Osteoblast (primary cell): ENCODE measurements around the gene CPXM2. TPM values are rescaled to one million over a fixed set of nuclear protein-coding genes. Genes with fewer than 3 reads are reported as not detected.

Experiments
- DNase-seq: peaks from one replicate; pipeline ENCODE4 v3.0.0; 2011; ENCODE audit warnings: low spot score, mixed read lengths; ENCODE audit not compliant: insufficient read length; ENCODE audit errors: missing footprints
- H2AFZ ChIP-seq: 2 replicates; pipeline ENCODE4 v1.6.0; 2011; ENCODE audit warnings: mild to moderate bottlenecking, low read length
- H3K27ac ChIP-seq: 2 replicates; pipeline ENCODE4 v1.5.1; 2011; ENCODE audit warnings: mild to moderate bottlenecking, low read depth, low read length, moderate library complexity
- H3K27me3 ChIP-seq: 2 replicates; pipeline ENCODE4 v1.6.0; 2012; ENCODE audit warnings: mild to moderate bottlenecking, control low read depth, inconsistent platforms, low read length, moderate library complexity; ENCODE audit not compliant: insufficient read depth
- H3K36me3 ChIP-seq: 2 replicates; pipeline ENCODE4 v1.5.1; 2011; ENCODE audit warnings: mild to moderate bottlenecking, low read length, control low read depth, moderate library complexity; ENCODE audit not compliant: insufficient read depth
- H3K4me1 ChIP-seq: 2 replicates; pipeline ENCODE4 v1.5.1; 2011; ENCODE audit warnings: mild to moderate bottlenecking, low read length, control low read depth, moderate library complexity; ENCODE audit not compliant: insufficient read depth
- H3K4me2 ChIP-seq: 2 replicates; pipeline ENCODE4 v1.6.0; 2011; ENCODE audit warnings: mild to moderate bottlenecking, low read length; ENCODE audit not compliant: insufficient read depth
- H3K4me3 ChIP-seq: fragments of 200-600 bp; sonication (generic); 3 replicates; pipeline ENCODE4 v1.5.1; 2012; ENCODE audit warnings: mild to moderate bottlenecking, low read length, inconsistent platforms; ENCODE audit not compliant: insufficient read depth
- H3K79me2 ChIP-seq: 2 replicates; pipeline ENCODE4 v1.6.0; 2012; ENCODE audit warnings: mild to moderate bottlenecking, low read length, control low read depth, inconsistent platforms; ENCODE audit not compliant: insufficient read depth
- H3K9me3 ChIP-seq: 2 replicates; pipeline ENCODE4 v1.5.1; 2011; ENCODE audit warnings: low read depth, low read length, control low read depth
- H4K20me1 ChIP-seq: 2 replicates; pipeline ENCODE4 v1.6.0; 2012; ENCODE audit warnings: mild to moderate bottlenecking, low read length, control low read depth; ENCODE audit not compliant: insufficient read depth
- total RNA-seq: library from RNA; depleted of rRNA; stranded (reverse); fragments of >200 nt; gene quantifications from 2 replicates; pipeline ENCODE4 v1.2.3, GENCODE V29; 2012
- TF ChIP-seq, protein P1 (sequence below): IDR thresholded peaks from 2 replicates; pipeline ENCODE4 v1.5.1; 2011; ENCODE audit warnings: mild to moderate bottlenecking, low read depth, low read length, moderate library complexity; ENCODE audit errors: extremely low read depth

CPXM2 gene
- total RNA-seq, 1 donor: 0.36 TPM

DNA sequence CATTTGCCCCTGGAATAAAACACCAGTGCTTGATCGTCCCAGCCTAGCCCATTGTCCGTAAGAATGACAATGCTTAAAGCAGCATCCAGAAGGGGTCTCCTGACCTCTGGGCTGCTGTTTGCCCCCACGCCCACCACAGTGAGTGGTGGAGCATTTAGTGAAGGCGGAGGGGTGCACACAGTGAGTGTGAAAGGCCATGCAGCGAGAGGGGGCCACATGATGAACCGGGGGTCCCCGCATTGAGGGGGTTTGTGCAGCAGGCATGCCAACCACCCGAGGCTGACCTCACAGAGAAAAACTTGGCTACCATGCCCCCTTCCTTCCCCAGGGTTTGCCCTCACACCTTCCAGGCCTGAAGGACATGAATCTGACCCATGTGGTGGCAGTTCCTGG is 28.4 kb downstream of the CPXM2 start:
- H3K79me2 ChIP-seq: no peaks in the 10 kb centered on the region
- H3K36me3 ChIP-seq: no peaks in the 10 kb centered on the region
- H3K4me2 ChIP-seq: no peak overlapping the region
- no peak for DNase-seq
- H3K27ac ChIP-seq: no peak overlapping the region
- no peaks in the 10 kb centered on the region for H3K9me3 ChIP-seq
- TF ChIP-seq, protein P1, sequence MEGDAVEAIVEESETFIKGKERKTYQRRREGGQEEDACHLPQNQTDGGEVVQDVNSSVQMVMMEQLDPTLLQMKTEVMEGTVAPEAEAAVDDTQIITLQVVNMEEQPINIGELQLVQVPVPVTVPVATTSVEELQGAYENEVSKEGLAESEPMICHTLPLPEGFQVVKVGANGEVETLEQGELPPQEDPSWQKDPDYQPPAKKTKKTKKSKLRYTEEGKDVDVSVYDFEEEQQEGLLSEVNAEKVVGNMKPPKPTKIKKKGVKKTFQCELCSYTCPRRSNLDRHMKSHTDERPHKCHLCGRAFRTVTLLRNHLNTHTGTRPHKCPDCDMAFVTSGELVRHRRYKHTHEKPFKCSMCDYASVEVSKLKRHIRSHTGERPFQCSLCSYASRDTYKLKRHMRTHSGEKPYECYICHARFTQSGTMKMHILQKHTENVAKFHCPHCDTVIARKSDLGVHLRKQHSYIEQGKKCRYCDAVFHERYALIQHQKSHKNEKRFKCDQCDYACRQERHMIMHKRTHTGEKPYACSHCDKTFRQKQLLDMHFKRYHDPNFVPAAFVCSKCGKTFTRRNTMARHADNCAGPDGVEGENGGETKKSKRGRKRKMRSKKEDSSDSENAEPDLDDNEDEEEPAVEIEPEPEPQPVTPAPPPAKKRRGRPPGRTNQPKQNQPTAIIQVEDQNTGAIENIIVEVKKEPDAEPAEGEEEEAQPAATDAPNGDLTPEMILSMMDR: no peak
- no peaks in the 10 kb centered on the region for H3K27me3 ChIP-seq
- no peak overlapping the region for H3K4me3 ChIP-seq
- H4K20me1 ChIP-seq: no peaks in the 10 kb centered on the region
- no peak overlapping the region for H2AFZ ChIP-seq
- peaks cover 3% of the 10 kb centered on the region for H3K4me1 ChIP-seq

DNA sequence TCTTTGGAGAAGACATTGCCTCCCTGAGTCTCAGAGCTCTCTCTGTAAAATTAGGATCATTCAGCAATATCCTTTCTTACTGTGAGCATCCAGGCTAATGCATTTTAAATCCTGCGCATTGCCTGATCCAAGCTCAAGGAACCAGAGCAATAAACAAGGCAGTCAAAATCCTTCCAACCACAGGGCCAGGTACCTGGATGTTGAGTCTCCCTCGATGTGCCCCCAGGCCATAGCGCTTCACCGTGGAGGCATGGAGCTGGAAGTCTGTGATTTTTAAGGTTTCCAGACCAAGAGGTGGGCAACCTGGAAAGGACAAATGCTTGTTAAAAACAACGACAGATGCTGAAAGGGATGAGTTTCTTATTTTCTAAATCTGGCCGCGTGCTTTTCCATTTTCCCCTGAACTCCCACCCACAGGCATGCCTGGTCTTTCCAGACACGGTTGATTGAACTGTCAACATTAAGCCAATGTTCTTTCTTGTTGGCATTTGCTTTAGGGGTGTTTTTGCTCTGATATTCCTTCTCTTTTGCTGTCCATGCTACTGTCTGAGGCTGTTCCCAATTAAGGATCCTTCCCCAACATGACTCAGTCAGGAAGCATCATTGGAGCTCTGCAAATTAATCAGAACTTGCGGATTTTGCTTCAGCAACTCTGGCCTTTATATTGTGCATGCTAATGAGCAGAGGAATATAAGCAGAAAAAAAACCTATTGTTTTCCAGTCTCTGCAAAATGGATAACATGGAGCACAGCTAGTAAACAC is 29.0 kb downstream of the CPXM2 start:
- H4K20me1 ChIP-seq: no peaks in the 10 kb centered on the region
- DNase-seq: no peak
- no peaks in the 10 kb centered on the region for H3K9me3 ChIP-seq
- H3K4me2 ChIP-seq: no peak overlapping the region
- TF ChIP-seq, protein P1: no peak
- no peak overlapping the region for H3K4me3 ChIP-seq
- H3K36me3 ChIP-seq: no peaks in the 10 kb centered on the region
- H3K27ac ChIP-seq: no peak overlapping the region
- peaks cover 3% of the 10 kb centered on the region for H3K4me1 ChIP-seq
- no peaks in the 10 kb centered on the region for H3K79me2 ChIP-seq
- H2AFZ ChIP-seq: no peak overlapping the region
- H3K27me3 ChIP-seq: no peaks in the 10 kb centered on the region

DNA sequence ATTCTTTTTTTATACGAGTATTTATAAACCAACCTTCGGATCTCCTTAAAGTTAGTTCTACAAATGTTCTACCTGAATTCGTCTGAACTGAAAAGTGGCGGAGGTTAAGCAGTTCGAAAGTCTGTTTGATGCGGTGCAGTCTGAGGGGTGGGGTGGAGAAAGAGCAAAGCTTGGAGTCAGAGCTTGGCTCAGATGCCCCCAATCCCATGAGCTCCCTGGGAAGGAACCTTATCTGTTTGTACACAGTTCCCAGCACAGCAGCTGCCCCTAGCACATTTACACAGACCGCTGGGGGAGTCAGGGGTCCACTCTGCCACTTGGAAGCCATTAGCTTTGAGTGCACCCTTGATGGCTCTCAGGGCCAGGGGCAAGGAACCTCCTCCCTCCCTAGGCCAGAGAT is 30.8 kb downstream of the CPXM2 start:
- no peaks in the 10 kb centered on the region for H3K79me2 ChIP-seq
- no peak for DNase-seq
- H3K4me2 ChIP-seq: no peak overlapping the region
- TF ChIP-seq, protein P1: no peak
- no peak overlapping the region for H2AFZ ChIP-seq
- H3K27ac ChIP-seq: no peak overlapping the region
- no peaks in the 10 kb centered on the region for H3K27me3 ChIP-seq
- no peaks in the 10 kb centered on the region for H3K9me3 ChIP-seq
- peaks cover 3% of the 10 kb centered on the region for H3K4me1 ChIP-seq
- no peak overlapping the region for H3K4me3 ChIP-seq
- H4K20me1 ChIP-seq: no peaks in the 10 kb centered on the region
- no peaks in the 10 kb centered on the region for H3K36me3 ChIP-seq

DNA sequence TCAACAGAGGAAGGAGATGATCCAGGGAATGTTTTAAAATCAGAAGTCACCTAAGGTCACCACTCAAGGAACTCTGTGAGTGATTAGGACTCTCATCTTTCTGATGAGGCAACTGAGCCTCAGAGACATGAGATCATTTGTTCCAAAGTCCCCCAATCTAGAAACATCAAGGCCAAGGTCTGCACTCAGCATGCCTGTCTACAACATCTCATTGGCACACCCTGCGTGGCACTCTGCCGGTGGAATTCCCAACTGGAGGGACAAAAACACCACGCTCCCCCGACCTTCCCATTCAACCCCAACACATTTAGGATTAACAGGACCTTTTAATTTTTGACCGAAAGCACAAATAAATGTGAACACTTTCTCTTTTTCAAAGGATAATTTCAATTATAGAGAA is 31.4 kb downstream of the CPXM2 start:
- Histone ChIP-seq H3K4me1 (peaks cover 3% of the 10 kb centered on the region), H3K27ac (no peak overlapping the region), H3K4me3 (no peak overlapping the region), H3K4me2 (no peak overlapping the region), H3K27me3 (no peaks in the 10 kb centered on the region), H4K20me1 (no peaks in the 10 kb centered on the region), H3K36me3 (no peaks in the 10 kb centered on the region), H2AFZ (no peak overlapping the region), H3K9me3 (no peaks in the 10 kb centered on the region), H3K79me2 (no peaks in the 10 kb centered on the region)
- TF ChIP-seq, protein P1: no peak
- DNase-seq: no peak
